ENCODE results near the gene APOLD1. TPM values are rescaled to one million over a fixed set of nuclear protein-coding genes. Genes with fewer than 3 reads are reported as not detected.

The APOLD1 gene
- total and polyA plus RNA-seq, 2 of the 4 experiments (the other 2 are of a cell fraction), result 2.3 to 4.5 TPM

- peak overlapping the region; percentile 75 for H2AFZ ChIP-seq (replicated peaks; ENCODE audit: low read length, poor library complexity)
- H4K8ac ChIP-seq (ENCODE audit: low read depth in 2 of 2, low read length in 2 of 2), result peak overlapping the region; percentile 21 to 80; a peak in 2 of 4 replicates
- peak overlapping the region; percentile 80 for H2AK5ac ChIP-seq (ENCODE audit: low read depth, low read length)
- H3K36me3 ChIP-seq (ENCODE audit: control insufficient read depth, insufficient read depth, low read length), result no peaks in the 10 kb centered on the region
- H3K9me3 ChIP-seq (ENCODE audit: control insufficient read depth, insufficient read depth, low read length), result no peaks in the 10 kb centered on the region
- H3K4me3 ChIP-seq (ENCODE audit: insufficient read depth, low read depth, low read length), result no peak overlapping the region
- peaks cover 3 to 9% of the 10 kb centered on the region in 2 experiments; a peak in 2 of 4 replicates for H3K79me1 ChIP-seq (ENCODE audit: low read depth in 1 of 2, low read length in 2 of 2)
- CTCF ChIA-PET, result no interaction called here
- in situ Hi-C loops (cut with MboI; ENCODE audit: low sequenced_read_pairs), result no loop called here
- peak overlapping the region; percentile 73 for H2BK15ac ChIP-seq (ENCODE audit: low read depth, low read length)
- peak; percentile 79 for ATAC-seq (ENCODE audit: low read depth)
- peak; percentile 95 for DNase-seq
- H4K91ac ChIP-seq (ENCODE audit: insufficient read depth, low read depth, low read length), result peak overlapping the region; percentile 57; the same call in 1 of the 2 replicates
- 0 out of 2 replicates have a peak overlapping the region, but pooled peaks have one; percentile 34 for H3K9ac ChIP-seq (ENCODE audit: low read depth, low read length)
- peak overlapping the region; percentile 83 for H3K14ac ChIP-seq (replicated peaks; ENCODE audit: low read depth, low read length)
- peak overlapping the region; percentile 87 for H2BK20ac ChIP-seq (ENCODE audit: low read depth, low read length)
- peak overlapping the region; percentile 82 for H3K4ac ChIP-seq (ENCODE audit: low read depth, low read length)
- peak overlapping the region; percentile 92 for H2BK5ac ChIP-seq (ENCODE audit: low read depth, low read length, poor library complexity, severe bottlenecking)
- no TSS peak for BruUV-seq (replicated peaks)
- intact Hi-C loops (cut with micrococcal nuclease), result loop anchor here (5.0 kb wide), 1 partner anchor 418 kb away; no protein-coding TSS in a partner anchor
- peak overlapping the region; percentile 28; the same call in 1 of the 2 replicates for H3K56ac ChIP-seq (ENCODE audit: extremely low read depth, insufficient read depth, low read length)
- 8% methylated on average over 2 of the region's 6 CpGs; no CpG with 5 or more reads in 1 of the 2 experiments for WGBS, 2 experiments (ENCODE audit: extremely low coverage in 2 of 2, insufficient read length in 1 of 2)
- peak overlapping the region; percentile 86 for H2BK120ac ChIP-seq (ENCODE audit: low read depth, low read length)
- peaks cover 16% of the 10 kb centered on the region; the same call in 1 of the 2 replicates for H3K9me1 ChIP-seq (ENCODE audit: insufficient read depth, low read length)
- peak overlapping the region; percentile 54; the same call in 1 of the 2 replicates for H3K27ac ChIP-seq (ENCODE audit: insufficient read depth, low read length)
- dilution Hi-C loops (cut with HindIII; ENCODE audit: low sequenced_read_pairs, unreplicated experiment), result no loop called here
- peak overlapping the region; percentile 63 for H2AK9ac ChIP-seq (replicated peaks; ENCODE audit: low read depth, low read length, poor library complexity)
- H4K5ac ChIP-seq (ENCODE audit: low read depth, low read length), result peak overlapping the region; percentile 44; the same call in 1 of the 2 replicates
- POLR2A ChIA-PET (ENCODE audit: unreplicated experiment), result no interaction called here
- peak overlapping the region; percentile 73; the same call in 1 of the 2 replicates for H3K23ac ChIP-seq (ENCODE audit: low read depth, low read length)
- H3K27me3 ChIP-seq (ENCODE audit: control insufficient read depth, insufficient read depth, low read length), result no peaks in the 10 kb centered on the region
- H3K4me1 ChIP-seq (ENCODE audit: control insufficient read depth, insufficient read depth, low read length), result peaks cover 22% of the 10 kb centered on the region
- no peaks in the 10 kb centered on the region for H4K20me1 ChIP-seq (ENCODE audit: insufficient read depth, low read length)
- peak overlapping the region; percentile 83 for H3K4me2 ChIP-seq (ENCODE audit: low read depth, low read length)
- H3K18ac ChIP-seq (ENCODE audit: low read depth, low read length), result peak overlapping the region; percentile 80; the same call in 1 of the 2 replicates
- TF ChIP-seq RAD21 (IDR thresholded peaks at IDR 0.05; ENCODE audit: low read length) (no peak), CEBPB (IDR thresholded peaks at IDR 0.05; ENCODE audit: low read depth, low read length) (0 out of 2 replicates have a peak, but pooled peaks have one; percentile 10), CTCF (conservative IDR thresholded peaks at IDR 0.05; ENCODE audit: low read depth, low read length) (no peak), NFE2L2 (IDR thresholded peaks at IDR 0.05; ENCODE audit: low read depth, low read length) (no peak), BHLHE40 (IDR thresholded peaks at IDR 0.05; ENCODE audit: low read depth, low read length) (0 out of 2 replicates have a peak, but pooled peaks have one; percentile 59), POLR2A (IDR thresholded peaks at IDR 0.05; ENCODE audit: low read depth, low read length) (peak; percentile 64; the same call in 1 of the 2 replicates), MAFK (IDR thresholded peaks at IDR 0.05; ENCODE audit: low read depth, low read length) (no peak), USF2 (IDR thresholded peaks at IDR 0.05; ENCODE audit: low read depth, low read length) (no peak), MAZ (IDR thresholded peaks at IDR 0.05; ENCODE audit: borderline replicate concordance, low read depth, low read length) (no peak), RCOR1 (IDR thresholded peaks at IDR 0.05; ENCODE audit: insufficient replicate concordance, low read length) (no peak), MXI1 (IDR thresholded peaks at IDR 0.05; ENCODE audit: borderline replicate concordance, low read depth, low read length) (no peak), SMC3 (IDR thresholded peaks at IDR 0.05; ENCODE audit: low read depth, low read length) (no peak), FOS (IDR thresholded peaks at IDR 0.05; ENCODE audit: low read depth, low read length) (peak; percentile 83), RFX5 (IDR thresholded peaks at IDR 0.05; ENCODE audit: low read depth, low read length) (no peak)
- TF ChIP-seq, protein P1, sequence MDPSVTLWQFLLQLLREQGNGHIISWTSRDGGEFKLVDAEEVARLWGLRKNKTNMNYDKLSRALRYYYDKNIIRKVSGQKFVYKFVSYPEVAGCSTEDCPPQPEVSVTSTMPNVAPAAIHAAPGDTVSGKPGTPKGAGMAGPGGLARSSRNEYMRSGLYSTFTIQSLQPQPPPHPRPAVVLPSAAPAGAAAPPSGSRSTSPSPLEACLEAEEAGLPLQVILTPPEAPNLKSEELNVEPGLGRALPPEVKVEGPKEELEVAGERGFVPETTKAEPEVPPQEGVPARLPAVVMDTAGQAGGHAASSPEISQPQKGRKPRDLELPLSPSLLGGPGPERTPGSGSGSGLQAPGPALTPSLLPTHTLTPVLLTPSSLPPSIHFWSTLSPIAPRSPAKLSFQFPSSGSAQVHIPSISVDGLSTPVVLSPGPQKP (IDR thresholded peaks at IDR 0.05; ENCODE audit: borderline replicate concordance, low read depth, low read length), result no peak
Observed at GRCh38 chr12:12804432-12804886, 19.0 kb downstream of the APOLD1 start.

All from IMR-90 (cell line).